H1 (cell line): Measurements from ENCODE around the gene POLR2L. TPM values are rescaled to one million over a fixed set of nuclear protein-coding genes. Genes with fewer than 3 reads are reported as not detected.

Source experiments
- CTCF ChIA-PET: fragments of 300-600 bp; sonication (Branson Sonifier 250); formaldehyde crosslinking; loops from one replicate; lab custom pipeline; 2021; ENCODE audit not compliant: partially characterized antibody; lab: Charles Lee
- POLR2A ChIA-PET: fragments of 300-600 bp; sonication (Branson Sonifier 250); formaldehyde crosslinking; loops from one replicate; lab custom pipeline; 2021; ENCODE audit warnings: inconsistent platforms; ENCODE audit not compliant: partially characterized antibody; lab: Charles Lee
- DNase-seq, 2 experiments: peaks; one replicate each; pipeline versions ENCODE4 v3.0.0 to v3.0.0-alpha.2; 2010 to 2022; ENCODE audit warnings: low spot score in 2 of 2, low read depth in 1 of 2, mixed read lengths in 1 of 2
- FAIRE-seq: peaks from 2 replicates; lab custom pipeline; 2011; peaks lifted over from hg19 to GRCh38; lab: Jason Lieb, UNC
- H2AFZ ChIP-seq: 2 replicates; pipeline ENCODE4 v1.8.1; 2012; ENCODE audit warnings: low read length, inconsistent platforms
- H2AK5ac ChIP-seq: 2 replicates; pipeline ENCODE4 v1.6.1; 2013; ENCODE audit warnings: low read depth, low read length
- H2BK120ac ChIP-seq: replicated peaks from 2 replicates; pipeline ENCODE3; 2013; ENCODE audit warnings: low read depth, low read length, inconsistent platforms
- H2BK12ac ChIP-seq: 2 replicates; pipeline ENCODE4 v1.6.1; 2013; ENCODE audit warnings: low read depth, low read length
- H2BK15ac ChIP-seq: 2 replicates; pipeline ENCODE4 v1.6.1; 2013; ENCODE audit warnings: low read length
- H2BK20ac ChIP-seq: 2 replicates; pipeline ENCODE4 v1.6.1; 2013; ENCODE audit warnings: low read length
- H2BK5ac ChIP-seq: 2 replicates; pipeline ENCODE4 v1.6.1; 2013; ENCODE audit warnings: low read depth, low read length
- H3K14ac ChIP-seq: 2 replicates; pipeline ENCODE4 v1.6.1; 2013; ENCODE audit warnings: inconsistent platforms; ENCODE audit not compliant: insufficient read length
- H3K18ac ChIP-seq: 2 replicates; pipeline ENCODE4 v1.6.1; 2013; ENCODE audit warnings: low read length; ENCODE audit errors: extremely low read depth
- H3K23ac ChIP-seq: 2 replicates; pipeline ENCODE4 v1.6.1; 2013; ENCODE audit warnings: inconsistent platforms; ENCODE audit not compliant: insufficient read length
- H3K23me2 ChIP-seq: 2 replicates; pipeline ENCODE4 v1.6.1; 2013; ENCODE audit warnings: low read depth, low read length
- H3K27ac ChIP-seq: 2 replicates; pipeline ENCODE4 v1.6.1; 2011; ENCODE audit warnings: low read depth, low read length, inconsistent platforms
- H3K27me3 ChIP-seq, 4 experiments: replicated peaks in 1 of 4; 1 replicate in 1 of 4; 2 replicates in 3 of 4; pipeline versions ENCODE4 v1.6.1 to v1.8.1; 2011 to 2013; ENCODE audit warnings: low read length in 3 of 4, mild to moderate bottlenecking in 3 of 4, inconsistent platforms in 2 of 4, mixed read lengths in 2 of 4, moderate library complexity in 1 of 4; ENCODE audit not compliant: control insufficient read depth in 3 of 4, insufficient read depth in 3 of 4; ENCODE audit errors: extremely low read depth in 1 of 4
- H3K36me3 ChIP-seq, 4 experiments: 2 replicates each; pipeline versions ENCODE4 v1.6.1 to v1.8.1; 2011 to 2013; ENCODE audit warnings: mild to moderate bottlenecking in 4 of 4, low read length in 3 of 4, moderate library complexity in 2 of 4, control low read depth in 1 of 4, inconsistent platforms in 1 of 4; ENCODE audit not compliant: insufficient read depth in 4 of 4, control insufficient read depth in 2 of 4
- H3K4ac ChIP-seq: replicated peaks from 2 replicates; pipeline ENCODE3; 2013; ENCODE audit warnings: low read length, low read depth, mixed read lengths, inconsistent platforms; ENCODE audit not compliant: insufficient read length
- H3K4me1 ChIP-seq, 4 experiments: replicated peaks in 1 of 4; 1 replicate in 1 of 4; 2 replicates in 3 of 4; pipeline versions ENCODE4 v1.6.1 to v1.8.1; 2011 to 2013; ENCODE audit warnings: low read length in 3 of 4, inconsistent platforms in 2 of 4, mixed read lengths in 1 of 4; ENCODE audit not compliant: insufficient read depth in 4 of 4, control insufficient read depth in 3 of 4
- H3K4me2 ChIP-seq, 2 experiments: 2 replicates each; pipeline versions ENCODE4 v1.6.1 to v1.8.1; 2011 to 2013; ENCODE audit warnings: low read depth in 2 of 2, low read length in 2 of 2, control low read depth in 1 of 2, inconsistent platforms in 1 of 2, mild to moderate bottlenecking in 1 of 2; ENCODE audit not compliant: insufficient read depth in 1 of 2
- H3K4me3 ChIP-seq, 4 experiments: fragments of 200-600, 300-600 bp in 1 of 4; sonication (generic), shearing (Covaris generic), sonication (Bioruptor Twin) in 1 of 4; 2 replicates each; pipeline versions ENCODE4 v1.5.1 to v1.8.1; 2011 to 2016; ENCODE audit warnings: low read length in 4 of 4, low read depth in 3 of 4, control low read depth in 2 of 4, inconsistent platforms in 2 of 4, mild to moderate bottlenecking in 2 of 4, mixed read lengths in 1 of 4, moderate library complexity in 1 of 4; ENCODE audit not compliant: insufficient read depth in 2 of 4; ENCODE audit errors: extremely low read depth in 1 of 4
- H3K56ac ChIP-seq: replicated peaks from 2 replicates; pipeline ENCODE3; 2013; ENCODE audit warnings: low read depth, mild to moderate bottlenecking, mixed read lengths, low read length, inconsistent platforms; ENCODE audit not compliant: insufficient read length
- H3K79me1 ChIP-seq: 2 replicates; pipeline ENCODE4 v1.6.1; 2013; ENCODE audit warnings: low read depth, low read length, control low read depth
- H3K79me2 ChIP-seq, 2 experiments: 2 replicates each; pipeline versions ENCODE4 v1.6.1 to v1.8.1; 2012 to 2013; ENCODE audit warnings: low read length in 2 of 2, mild to moderate bottlenecking in 2 of 2, inconsistent platforms in 1 of 2; ENCODE audit not compliant: insufficient read depth in 2 of 2, control insufficient read depth in 1 of 2
- H3K9ac ChIP-seq, 4 experiments: replicated peaks in 1 of 4; 1 replicate in 1 of 4; 2 replicates in 3 of 4; pipeline versions ENCODE4 v1.6.1 to v1.8.1; 2011 to 2013; ENCODE audit warnings: low read depth in 3 of 4, low read length in 3 of 4, control low read depth in 2 of 4, mild to moderate bottlenecking in 2 of 4, moderate library complexity in 2 of 4, inconsistent platforms in 1 of 4; ENCODE audit errors: extremely low read depth in 1 of 4
- H3K9me3 ChIP-seq, 2 experiments: 2 replicates each; pipeline versions ENCODE4 v1.6.1 to v1.8.1; 2012 to 2013; ENCODE audit warnings: mild to moderate bottlenecking in 2 of 2, moderate library complexity in 2 of 2, control low read depth in 1 of 2, inconsistent platforms in 1 of 2, low read depth in 1 of 2, low read length in 1 of 2, mixed read lengths in 1 of 2; ENCODE audit not compliant: insufficient read depth in 2 of 2
- H4K20me1 ChIP-seq, 2 experiments: replicated peaks in 1 of 2; 2 replicates each; pipeline versions ENCODE3 to v1.8.1; 2011 to 2013; ENCODE audit warnings: inconsistent platforms in 2 of 2, low read length in 2 of 2, mild to moderate bottlenecking in 1 of 2; ENCODE audit not compliant: insufficient read depth in 2 of 2, control insufficient read depth in 1 of 2
- H4K5ac ChIP-seq: 2 replicates; pipeline ENCODE4 v1.6.1; 2013; ENCODE audit warnings: low read length, low read depth, mixed read lengths, inconsistent platforms; ENCODE audit not compliant: insufficient read length
- H4K8ac ChIP-seq: 2 replicates; pipeline ENCODE4 v1.8.0; 2013; ENCODE audit warnings: mild to moderate bottlenecking, moderate library complexity, low read length, inconsistent platforms; ENCODE audit not compliant: insufficient read depth; ENCODE audit errors: extremely low read depth
- H4K91ac ChIP-seq: replicated peaks from 2 replicates; pipeline ENCODE3; 2013; ENCODE audit warnings: low read length, mixed read lengths, inconsistent platforms; ENCODE audit not compliant: insufficient read length
- POLR2A ChIP-seq, 2 experiments: IDR thresholded peaks; 1 replicate in 1 of 2; 2 replicates in 1 of 2; pipeline ENCODE4 v1.6.1; 2011; ENCODE audit warnings: low read depth in 2 of 2, low read length in 2 of 2, mild to moderate bottlenecking in 2 of 2; ENCODE audit errors: control extremely low read depth in 1 of 2
- POLR2AphosphoS5 ChIP-seq: IDR thresholded peaks from 2 replicates; pipeline ENCODE4 v1.6.1; 2011; ENCODE audit warnings: low read depth, low read length
- RAD21 ChIP-seq, 2 experiments: IDR thresholded peaks in 1 of 2; conservative IDR thresholded peaks in 1 of 2; 2 replicates each; pipeline ENCODE4 v1.6.1; 2011; ENCODE audit warnings: low read depth in 2 of 2, low read length in 2 of 2, improper control_type of control experiment in 1 of 2, inconsistent platforms in 1 of 2, mild to moderate bottlenecking in 1 of 2, moderate library complexity in 1 of 2
- RNF2 ChIP-seq: fragments of 200-900, 300-1000 bp; sonication (generic); IDR thresholded peaks from 2 replicates; pipeline ENCODE4 v1.7.1; 2016; ENCODE audit warnings: borderline replicate concordance, low read depth, mild to moderate bottlenecking, antibody characterized with exemption, low read length; ENCODE audit not compliant: poor library complexity, severe bottlenecking; ENCODE audit errors: missing control alignments
- WGBS, 2 experiments: shearing (Covaris generic) in 1 of 2; methylation state at CpG; one replicate each; pipeline versions ENCODE4 v1.1.6 to v1.1.7; 2013 to 2015; ENCODE audit warnings: low lambda C conversion rate in 2 of 2, mixed read lengths in 2 of 2, inconsistent platforms in 1 of 2, low coverage in 1 of 2, missing lambda C conversion rate in 1 of 2; ENCODE audit not compliant: insufficient replicate concordance in 2 of 2, insufficient coverage in 1 of 2, insufficient read length in 1 of 2; ENCODE audit errors: extremely low coverage in 1 of 2, missing lambda C conversion rate in 1 of 2; 5-methylcytosine and 5-hydroxymethylcytosine counted together
- polyA plus RNA-seq, 7 experiments: library from polyadenylated mRNA; depleted of rRNA in 3 of 7; stranded (reverse) in 5 of 7; unstranded in 2 of 7; fragments of >200 nt in 5 of 7; fragments of 200-250 nt in 2 of 7; gene quantifications; 1 replicate in 5 of 7; 2 replicates in 1 of 7; 4 replicates in 1 of 7; pipeline versions ENCODE4 v1.2.1 to v1.2.3, GENCODE V29; 2011 to 2013; ENCODE audit warnings: missing spikeins in 2 of 7, mixed read lengths in 2 of 7
- total RNA-seq: library from RNA; stranded (reverse); fragmentation: NEBNext Ultra II Directional; extraction: Animal tissue kit (Norgen Biotek cat#: 25700); gene quantifications from 2 replicates; pipeline ENCODE4 v1.2.1, GENCODE V29; 2021
- TF ChIP-seq, protein P1 (sequence below): IDR thresholded peaks from 2 replicates; pipeline ENCODE4 v1.6.1; 2012; ENCODE audit warnings: inconsistent platforms

The POLR2L gene
- total and polyA plus RNA-seq, 2 of the 8 experiments (the other 6 are each of a cell fraction or from before 2014, with no cell fraction given), result 140 to 151 TPM

DNA sequence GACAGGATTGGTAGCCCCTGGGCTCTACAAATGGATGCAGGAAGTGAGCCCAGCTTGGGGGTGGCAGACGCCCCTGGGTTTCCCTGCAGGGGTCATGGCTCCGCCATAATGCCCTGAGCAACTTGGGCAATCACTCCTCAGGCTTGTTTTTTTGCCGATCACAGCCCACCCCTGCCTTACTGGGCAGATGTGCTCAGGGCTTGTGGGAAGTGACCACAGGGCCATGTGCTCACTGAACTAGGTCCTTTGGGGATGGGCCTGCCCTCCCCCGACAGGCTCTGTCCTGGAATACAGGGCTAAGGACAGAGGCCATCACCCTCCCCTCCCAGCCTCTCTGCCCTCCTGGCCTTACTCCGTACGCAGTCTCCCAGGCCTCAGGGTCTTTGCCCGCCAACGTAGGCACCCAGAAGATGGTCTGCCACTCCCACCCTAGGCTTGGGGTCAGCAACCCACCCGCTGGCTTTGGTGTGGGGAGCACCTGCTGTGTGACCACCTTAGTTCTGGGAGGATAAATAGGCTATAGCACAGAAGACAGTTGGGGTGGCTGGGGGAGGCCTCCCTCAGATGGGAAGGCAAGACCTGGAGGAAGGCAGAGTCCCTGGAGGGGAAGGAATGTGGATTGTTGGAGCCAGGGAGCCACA is 28.8 kb downstream of the POLR2L start:
- H3K9ac ChIP-seq, result no peak overlapping the region
- peaks cover under 1 to 13% (median 4%) of the 10 kb centered on the region in 4 experiments; a peak in 6 of 7 replicates for H3K4me1 ChIP-seq
- H2BK15ac ChIP-seq, result no peak overlapping the region
- no peak overlapping the region for H2AFZ ChIP-seq
- no peak overlapping the region for H2BK20ac ChIP-seq
- H3K56ac ChIP-seq, result no peak overlapping the region
- CTCF ChIA-PET, result interaction anchor here (0.6 to 2.2 kb wide), 2 partner anchors 21 kb away, joined by 3 to 5 read pairs; no protein-coding TSS in a partner anchor
- no peak overlapping the region for H3K4me2 ChIP-seq
- FAIRE-seq (no peak), DNase-seq (no peak)
- no peak overlapping the region; the same call in 1 of the 2 replicates for H4K8ac ChIP-seq
- H2BK12ac ChIP-seq, result no peak overlapping the region
- H3K23me2 ChIP-seq, result peaks cover 5% of the 10 kb centered on the region; the same call in 1 of the 2 replicates
- H3K9me3 ChIP-seq, result no peaks in the 10 kb centered on the region
- H4K91ac ChIP-seq, result no peak overlapping the region
- peak overlapping the region; percentile 82; the same call in 1 of the 2 replicates for H2AK5ac ChIP-seq
- H3K79me2 ChIP-seq, result peaks cover 7 to 31% of the 10 kb centered on the region in 2 experiments; a peak in 3 of 4 replicates
- H3K4me3 ChIP-seq, result no peak overlapping the region
- WGBS, 2 experiments, result 87% methylated on average over 9 of the region's 9 CpGs; no CpG with 5 or more reads in 1 of the 2 experiments
- H2BK120ac ChIP-seq, result no peak overlapping the region
- TF ChIP-seq POLR2AphosphoS5, result peak; percentile 83
- no peak for TF ChIP-seq RAD21 (IDR thresholded peaks at IDR 0.05 in 1 of 2, conservative IDR thresholded peaks at IDR 0.05 in 1 of 2; ENCODE audit: low read depth in 2 of 2, low read length in 2 of 2)
- peak; percentile 73 to 77 for TF ChIP-seq POLR2A (IDR thresholded peaks at IDR 0.05; ENCODE audit: control extremely low read depth in 1 of 2, low read depth in 2 of 2, low read length in 2 of 2)
- TF ChIP-seq RNF2, result no peak
- TF ChIP-seq, protein P1, sequence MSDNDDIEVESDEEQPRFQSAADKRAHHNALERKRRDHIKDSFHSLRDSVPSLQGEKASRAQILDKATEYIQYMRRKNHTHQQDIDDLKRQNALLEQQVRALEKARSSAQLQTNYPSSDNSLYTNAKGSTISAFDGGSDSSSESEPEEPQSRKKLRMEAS, result 0 out of 2 replicates have a peak, but pooled peaks have one; percentile 28
- H2BK5ac ChIP-seq, result peak overlapping the region; percentile 73; the same call in 1 of the 2 replicates
- POLR2A ChIA-PET, result interaction anchor here (0.5 to 53.0 kb wide), 10 partner anchors 2 to 277 kb away, joined by 3 to 1917 read pairs (median 4); partner anchors contain the start of genes CD151, CEND1, CRACR2B and GATD1
- no peaks in the 10 kb centered on the region; a peak in 2 of 7 replicates for H3K27me3 ChIP-seq
- no peak overlapping the region for H3K14ac ChIP-seq
- peaks cover 16 to 29% (median 26%) of the 10 kb centered on the region in 4 experiments for H3K36me3 ChIP-seq
- peaks cover 10 to 22% of the 10 kb centered on the region in 2 experiments for H4K20me1 ChIP-seq
- H4K5ac ChIP-seq, result no peak overlapping the region
- no peak overlapping the region for H3K23ac ChIP-seq
- no peak overlapping the region for H3K27ac ChIP-seq
- no peak overlapping the region for H3K4ac ChIP-seq
- no peak overlapping the region for H3K18ac ChIP-seq
- no peaks in the 10 kb centered on the region for H3K79me1 ChIP-seq
